RWPE1 (cell line): Measurements from ENCODE around the gene PCDHA1.

Source experiments
- CTCF ChIA-PET: fragments of 350-600 bp; sonication (Branson Sonifier 250); formaldehyde crosslinking; extraction: SDS; loops from one replicate; lab custom pipeline; 2021; lab: Yijun Ruan, JAX
- POLR2A ChIA-PET: fragments of 400-600 bp; formaldehyde crosslinking; extraction: SDS; loops from one replicate; lab custom pipeline; 2020; ENCODE audit warnings: antibody characterized with exemption; ENCODE audit not compliant: low non-redundant PET; lab: Yijun Ruan, JAX
- DNase-seq: peaks from one replicate; pipeline ENCODE4 v3.0.0; 2012; ENCODE audit warnings: low spot score
- H3K27ac ChIP-seq: fragments of 450-650 bp; 2 replicates; pipeline ENCODE4 v1.5.1; 2017
- TF ChIP-seq, protein P1 (sequence below): fragments of 450-650 bp; conservative IDR thresholded peaks from 2 replicates; pipeline ENCODE4 v1.5.1; 2017; ENCODE audit warnings: low read depth, mild to moderate bottlenecking

The PCDHA1 gene

GRCh38 chr5:140862441-140863295 is 76.7 kb downstream of the PCDHA1 start:
- DNase-seq, result no peak
- TF ChIP-seq, protein P1, sequence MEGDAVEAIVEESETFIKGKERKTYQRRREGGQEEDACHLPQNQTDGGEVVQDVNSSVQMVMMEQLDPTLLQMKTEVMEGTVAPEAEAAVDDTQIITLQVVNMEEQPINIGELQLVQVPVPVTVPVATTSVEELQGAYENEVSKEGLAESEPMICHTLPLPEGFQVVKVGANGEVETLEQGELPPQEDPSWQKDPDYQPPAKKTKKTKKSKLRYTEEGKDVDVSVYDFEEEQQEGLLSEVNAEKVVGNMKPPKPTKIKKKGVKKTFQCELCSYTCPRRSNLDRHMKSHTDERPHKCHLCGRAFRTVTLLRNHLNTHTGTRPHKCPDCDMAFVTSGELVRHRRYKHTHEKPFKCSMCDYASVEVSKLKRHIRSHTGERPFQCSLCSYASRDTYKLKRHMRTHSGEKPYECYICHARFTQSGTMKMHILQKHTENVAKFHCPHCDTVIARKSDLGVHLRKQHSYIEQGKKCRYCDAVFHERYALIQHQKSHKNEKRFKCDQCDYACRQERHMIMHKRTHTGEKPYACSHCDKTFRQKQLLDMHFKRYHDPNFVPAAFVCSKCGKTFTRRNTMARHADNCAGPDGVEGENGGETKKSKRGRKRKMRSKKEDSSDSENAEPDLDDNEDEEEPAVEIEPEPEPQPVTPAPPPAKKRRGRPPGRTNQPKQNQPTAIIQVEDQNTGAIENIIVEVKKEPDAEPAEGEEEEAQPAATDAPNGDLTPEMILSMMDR, result no peak
- ChIA-PET POLR2A (no interaction called here), CTCF (interaction anchor here (2.5 to 7.2 kb wide), 2 partner anchors 22 to 178 kb away, joined by 10 to 123 read pairs; partner anchors contain the start of gene PCDHA8)
- H3K27ac ChIP-seq, result no peak overlapping the region

- no peak within 1 kb of the TSS for H3K27ac ChIP-seq
- TF ChIP-seq, protein P1, result peak; percentile 56
- CTCF ChIA-PET, result interaction anchor here (0.6 to 2.6 kb wide), 18 partner anchors 10 to 1586 kb away, joined by 3 to 27 read pairs (median 4); partner anchors contain the start of genes PCDHA13, PCDHA8 and PCDHAC1
- POLR2A ChIA-PET, result interaction anchor here (0.7 kb wide), 1 partner anchor 171 kb away, joined by 3 read pairs; no protein-coding TSS in a partner anchor
- DNase-seq, result peak; percentile 40
Measured at GRCh38 chr5:140868721-140869554, 83.0 kb downstream of the PCDHA1 start, which contains the start of gene PCDHA11. PCDHA11 (plus strand) TSS chr5:140868957; CDS start chr5:140869104, 147 bp downstream.

DNA sequence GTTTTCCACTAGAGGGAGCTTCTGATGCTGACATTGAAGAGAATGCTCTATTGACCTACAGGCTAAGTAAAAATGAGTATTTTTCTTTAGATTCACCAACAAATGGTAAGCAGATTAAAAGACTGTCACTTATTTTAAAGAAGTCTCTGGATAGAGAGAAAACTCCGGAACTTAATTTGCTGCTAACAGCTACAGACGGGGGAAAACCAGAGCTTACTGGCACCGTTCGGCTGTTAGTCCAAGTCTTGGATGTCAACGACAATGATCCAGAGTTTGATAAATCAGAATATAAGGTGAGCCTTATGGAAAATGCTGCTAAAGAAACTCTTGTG is 83.6 kb downstream of the PCDHA1 start:
- ChIA-PET POLR2A (no interaction called here), CTCF (interaction anchor here (0.6 to 2.6 kb wide), 13 partner anchors 10 to 1585 kb away, joined by 3 to 27 read pairs (median 4); partner anchors contain the start of genes PCDHA13, PCDHA8 and PCDHAC1)
- DNase-seq, result no peak
- TF ChIP-seq, protein P1, result peak; percentile 25; the same call in 1 of the 2 replicates
- H3K27ac ChIP-seq, result no peak overlapping the region

DNA sequence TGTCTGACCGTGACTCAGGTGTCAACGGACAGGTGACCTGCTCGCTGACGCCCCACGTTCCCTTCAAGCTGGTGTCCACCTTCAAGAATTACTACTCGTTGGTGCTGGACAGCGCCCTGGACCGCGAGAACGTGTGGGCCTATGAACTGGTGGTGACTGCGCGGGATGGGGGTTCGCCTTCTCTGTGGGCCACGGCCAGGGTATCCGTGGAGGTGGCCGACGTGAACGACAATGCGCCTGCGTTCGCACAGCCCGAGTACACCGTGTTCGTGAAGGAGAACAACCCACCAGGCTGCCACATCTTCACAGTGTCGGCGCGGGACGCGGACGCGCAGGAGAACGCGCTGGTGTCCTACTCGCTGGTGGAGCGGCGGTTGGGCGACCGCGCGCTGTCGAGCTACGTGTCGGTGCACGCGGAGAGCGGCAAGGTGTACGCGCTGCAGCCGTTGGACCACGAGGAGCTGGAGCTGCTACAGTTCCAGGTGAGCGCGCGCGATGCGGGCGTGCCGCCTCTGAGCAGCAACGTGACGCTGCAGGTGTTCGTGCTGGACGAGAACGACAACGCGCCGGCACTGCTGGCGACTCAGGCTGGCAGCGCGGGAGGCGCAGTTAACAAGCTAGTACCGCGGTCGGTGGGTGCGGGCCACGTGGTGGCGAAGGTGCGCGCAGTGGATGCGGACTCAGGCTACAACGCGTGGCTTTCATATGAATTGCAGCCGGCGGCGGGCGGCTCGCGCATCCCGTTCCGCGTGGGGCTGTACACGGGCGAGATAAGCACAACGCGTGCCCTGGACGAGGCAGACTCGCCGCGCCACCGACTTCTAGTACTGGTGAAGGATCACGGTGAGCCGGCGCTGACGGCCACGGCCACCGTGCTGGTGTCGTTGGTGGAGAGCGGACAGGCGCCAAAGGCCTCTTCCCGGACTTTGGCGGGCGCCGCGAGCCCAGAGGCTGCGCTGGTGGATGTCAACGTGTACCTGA is 84.6 kb downstream of the PCDHA1 start:
- ChIA-PET CTCF (interaction anchor here (1.2 to 1.9 kb wide), 2 partner anchors 9 to 29 kb away, joined by 4 to 19 read pairs; partner anchors contain the start of gene PCDHA8), POLR2A (no interaction called here)

More for the DNA sequence above, 84.6 kb downstream of the PCDHA1 start:
- TF ChIP-seq, protein P1, result no peak
- no peak for DNase-seq
- no peak overlapping the region for H3K27ac ChIP-seq
